A673 (cell line): ENCODE data around the gene SLC2A13.

ENCODE experiments used
- EZH2 ChIP-seq: fragments of 200-600 bp; sonication (generic); IDR thresholded peaks from 2 replicates; pipeline ENCODE4 v1.6.1; 2017; ENCODE audit warnings: borderline replicate concordance, low read depth, mild to moderate bottlenecking, mixed read lengths, antibody characterized with exemption, low read length; ENCODE audit not compliant: poor library complexity, severe bottlenecking
- TF ChIP-seq, protein P1 (sequence below): fragments of 300-800, 200-600 bp; sonication (generic); conservative IDR thresholded peaks from 2 replicates; pipeline ENCODE4 v1.5.1; 2017; ENCODE audit warnings: low read depth, mild to moderate bottlenecking, antibody characterized with exemption, low read length, moderate library complexity, mixed read lengths

GRCh38 chr12:39846971-39847650 is 258.8 kb downstream of the SLC2A13 start:
- TF ChIP-seq, protein P1, sequence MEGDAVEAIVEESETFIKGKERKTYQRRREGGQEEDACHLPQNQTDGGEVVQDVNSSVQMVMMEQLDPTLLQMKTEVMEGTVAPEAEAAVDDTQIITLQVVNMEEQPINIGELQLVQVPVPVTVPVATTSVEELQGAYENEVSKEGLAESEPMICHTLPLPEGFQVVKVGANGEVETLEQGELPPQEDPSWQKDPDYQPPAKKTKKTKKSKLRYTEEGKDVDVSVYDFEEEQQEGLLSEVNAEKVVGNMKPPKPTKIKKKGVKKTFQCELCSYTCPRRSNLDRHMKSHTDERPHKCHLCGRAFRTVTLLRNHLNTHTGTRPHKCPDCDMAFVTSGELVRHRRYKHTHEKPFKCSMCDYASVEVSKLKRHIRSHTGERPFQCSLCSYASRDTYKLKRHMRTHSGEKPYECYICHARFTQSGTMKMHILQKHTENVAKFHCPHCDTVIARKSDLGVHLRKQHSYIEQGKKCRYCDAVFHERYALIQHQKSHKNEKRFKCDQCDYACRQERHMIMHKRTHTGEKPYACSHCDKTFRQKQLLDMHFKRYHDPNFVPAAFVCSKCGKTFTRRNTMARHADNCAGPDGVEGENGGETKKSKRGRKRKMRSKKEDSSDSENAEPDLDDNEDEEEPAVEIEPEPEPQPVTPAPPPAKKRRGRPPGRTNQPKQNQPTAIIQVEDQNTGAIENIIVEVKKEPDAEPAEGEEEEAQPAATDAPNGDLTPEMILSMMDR = no peak
- TF ChIP-seq EZH2 = no peak
